GM18526 (cell line): ENCODE results near the gene PHLPP2.

Experiments
- POLR2A ChIP-seq: IDR thresholded peaks from 3 replicates; pipeline ENCODE4 v1.6.1; 2011; ENCODE audit not compliant: insufficient read length; ENCODE audit errors: extremely low read depth

Gene PHLPP2

DNA sequence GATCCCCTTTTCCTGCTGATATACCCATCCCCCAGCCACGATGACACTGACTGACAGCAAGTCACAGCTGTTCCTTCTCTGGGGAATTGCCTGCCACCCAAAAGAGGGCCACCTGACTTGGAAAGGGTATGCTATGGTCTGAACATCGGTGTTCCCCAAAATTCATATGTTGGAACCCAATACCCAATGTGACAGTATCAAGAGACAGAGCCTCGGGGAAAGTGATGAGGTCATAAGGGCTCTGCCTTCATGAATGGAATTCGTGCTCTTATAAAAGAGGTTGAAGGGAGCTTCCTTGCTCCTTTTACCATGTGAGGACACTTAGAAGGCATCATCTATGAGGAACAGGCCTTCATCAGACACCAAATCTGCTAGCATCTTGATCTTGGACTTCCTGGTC is 106.1 kb downstream of the PHLPP2 start:
- no peak for TF ChIP-seq POLR2A

DNA sequence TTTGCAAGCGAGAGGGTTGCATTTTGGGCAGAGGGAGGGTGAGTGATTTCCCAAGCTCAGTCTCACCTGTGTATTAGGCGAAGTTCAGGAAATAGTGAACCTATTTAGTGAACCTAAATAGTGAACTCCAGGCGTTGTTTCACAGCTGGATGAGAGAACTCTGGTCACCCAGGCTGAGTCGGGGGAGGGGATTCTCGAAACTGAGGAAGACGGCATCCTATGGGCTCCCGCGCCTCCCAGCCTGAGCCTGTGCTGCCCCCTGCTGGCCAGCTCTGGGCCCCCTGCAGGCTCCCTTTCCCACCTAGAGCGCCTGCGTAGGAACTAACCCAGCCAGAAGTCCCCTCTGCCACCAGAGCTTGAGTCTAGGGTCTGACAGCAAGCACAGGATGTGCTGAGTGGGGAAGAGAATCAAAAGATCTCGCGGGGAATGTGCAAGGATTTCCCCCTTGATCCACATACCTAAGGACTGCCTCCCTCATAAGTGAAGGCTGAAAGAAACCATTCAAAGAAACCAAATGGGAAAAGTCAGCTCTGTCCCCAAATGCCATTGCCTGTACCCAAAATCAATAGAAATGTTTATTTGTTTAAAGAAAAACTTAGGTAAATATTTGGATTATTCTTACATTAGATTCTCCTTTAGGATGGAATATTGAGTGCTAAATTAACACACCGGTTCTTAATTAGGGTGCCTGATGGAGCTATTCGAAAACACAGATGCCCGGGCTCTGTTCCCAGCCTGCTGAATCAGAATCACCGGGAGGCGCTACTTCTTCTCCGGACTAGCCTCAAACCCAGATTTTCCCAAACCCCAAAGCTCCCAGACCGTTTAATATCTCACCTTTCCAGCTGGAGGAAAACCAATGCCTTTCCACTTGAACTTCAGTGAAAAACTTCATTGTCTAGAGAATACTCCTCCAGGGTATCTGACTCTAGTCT is 113.3 kb downstream of the PHLPP2 start:
- TF ChIP-seq POLR2A, result no peak

DNA sequence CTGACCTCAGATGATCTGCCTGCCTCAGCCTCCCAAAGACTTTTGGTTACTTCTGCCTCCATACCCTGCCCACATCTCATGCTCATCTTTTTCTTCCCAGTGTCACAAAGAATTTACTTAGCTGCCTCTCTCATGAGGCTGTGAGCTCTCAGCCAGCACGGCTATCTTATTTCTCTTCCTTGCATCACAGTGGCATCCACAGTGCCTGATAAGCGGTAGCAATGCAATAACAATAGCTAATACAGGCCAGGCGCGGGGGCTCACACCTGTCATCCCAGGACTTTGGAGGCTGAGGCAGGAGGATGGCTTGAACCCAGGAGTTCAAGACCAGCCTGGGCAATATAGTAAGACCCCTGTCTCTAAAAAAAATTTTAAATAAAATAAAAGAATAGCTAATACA is 114.1 kb downstream of the PHLPP2 start:
- no peak for TF ChIP-seq POLR2A

DNA sequence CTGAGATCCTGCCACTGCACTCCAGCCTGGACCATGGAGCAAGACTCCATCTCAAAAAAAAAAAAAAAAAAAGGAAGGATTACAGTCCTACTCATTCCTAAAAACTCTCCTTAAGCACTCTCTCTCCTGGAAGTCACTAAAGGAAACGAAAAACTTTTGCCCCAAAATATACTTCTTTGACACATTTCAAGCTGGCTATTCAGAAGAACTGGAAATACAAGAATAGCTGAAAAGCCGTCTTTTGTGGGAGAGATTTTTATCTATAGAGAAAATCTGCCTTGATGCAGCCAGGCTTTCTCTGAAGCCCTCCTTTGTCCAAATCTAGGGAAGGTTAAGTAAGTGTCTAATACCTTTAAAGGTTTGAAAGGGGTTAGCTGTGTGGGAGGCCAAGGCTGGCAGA is 115.4 kb downstream of the PHLPP2 start:
- TF ChIP-seq POLR2A, result no peak

DNA sequence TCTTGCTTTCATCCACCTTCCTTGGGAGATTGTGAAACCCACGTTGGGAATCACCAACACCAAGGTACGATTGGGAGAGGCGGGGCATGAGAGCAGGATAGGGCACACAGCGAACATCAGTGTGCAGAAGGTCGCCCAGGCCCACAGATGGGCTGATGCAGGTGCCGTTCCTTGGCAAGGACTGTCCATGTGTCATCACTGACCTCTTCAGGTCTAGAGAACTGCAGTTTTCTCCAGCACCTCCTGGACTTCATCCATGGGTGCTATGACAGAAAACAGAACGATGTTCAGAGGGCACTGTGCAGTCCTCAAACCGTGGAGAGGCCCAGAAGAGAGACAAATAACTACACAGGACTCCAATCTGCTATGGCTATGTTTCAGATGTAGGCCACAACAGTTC is 123.7 kb downstream of the PHLPP2 start:
- no peak for TF ChIP-seq POLR2A
